A673 (cell line): ENCODE data around the gene FSTL4.

Experiments
- EZH2 ChIP-seq: fragments of 200-600 bp; sonication (generic); IDR thresholded peaks from 2 replicates; pipeline ENCODE4 v1.6.1; 2017; ENCODE audit warnings: borderline replicate concordance, low read depth, mild to moderate bottlenecking, mixed read lengths, antibody characterized with exemption, low read length; ENCODE audit not compliant: poor library complexity, severe bottlenecking
- TF ChIP-seq, protein P1 (sequence below): fragments of 300-800, 200-600 bp; sonication (generic); conservative IDR thresholded peaks from 2 replicates; pipeline ENCODE4 v1.5.1; 2017; ENCODE audit warnings: low read depth, mild to moderate bottlenecking, antibody characterized with exemption, low read length, moderate library complexity, mixed read lengths

DNA sequence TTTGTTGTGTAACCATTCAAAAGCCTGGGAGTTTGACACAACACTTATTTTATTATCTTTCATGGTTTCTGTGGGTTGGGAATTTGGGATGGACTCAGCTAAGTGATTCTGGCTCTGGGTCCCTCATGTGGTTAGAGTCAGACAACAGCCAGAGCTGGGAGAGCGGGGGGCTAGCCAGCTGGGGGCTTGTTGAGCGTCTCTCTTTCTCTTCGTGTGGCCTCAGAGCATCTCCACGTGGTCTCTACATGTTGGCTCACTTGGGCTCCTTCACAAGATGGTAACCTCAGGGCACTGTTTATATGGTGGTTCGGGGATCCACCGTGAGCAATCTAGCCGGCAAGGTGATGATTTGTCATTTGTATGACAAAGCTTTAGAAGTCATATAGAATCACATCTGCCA is 73.6 kb downstream of the FSTL4 start:
- TF ChIP-seq, protein P1, sequence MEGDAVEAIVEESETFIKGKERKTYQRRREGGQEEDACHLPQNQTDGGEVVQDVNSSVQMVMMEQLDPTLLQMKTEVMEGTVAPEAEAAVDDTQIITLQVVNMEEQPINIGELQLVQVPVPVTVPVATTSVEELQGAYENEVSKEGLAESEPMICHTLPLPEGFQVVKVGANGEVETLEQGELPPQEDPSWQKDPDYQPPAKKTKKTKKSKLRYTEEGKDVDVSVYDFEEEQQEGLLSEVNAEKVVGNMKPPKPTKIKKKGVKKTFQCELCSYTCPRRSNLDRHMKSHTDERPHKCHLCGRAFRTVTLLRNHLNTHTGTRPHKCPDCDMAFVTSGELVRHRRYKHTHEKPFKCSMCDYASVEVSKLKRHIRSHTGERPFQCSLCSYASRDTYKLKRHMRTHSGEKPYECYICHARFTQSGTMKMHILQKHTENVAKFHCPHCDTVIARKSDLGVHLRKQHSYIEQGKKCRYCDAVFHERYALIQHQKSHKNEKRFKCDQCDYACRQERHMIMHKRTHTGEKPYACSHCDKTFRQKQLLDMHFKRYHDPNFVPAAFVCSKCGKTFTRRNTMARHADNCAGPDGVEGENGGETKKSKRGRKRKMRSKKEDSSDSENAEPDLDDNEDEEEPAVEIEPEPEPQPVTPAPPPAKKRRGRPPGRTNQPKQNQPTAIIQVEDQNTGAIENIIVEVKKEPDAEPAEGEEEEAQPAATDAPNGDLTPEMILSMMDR, result no peak
- TF ChIP-seq EZH2, result no peak
